NCI-H226 (cell line): Measurements from ENCODE around the gene RERE.
A peak's percentile ranks its signal among the peaks of the same experiment; 100 is the strongest.

ENCODE experiments used
- DNase-seq: peaks from one replicate; pipeline ENCODE4 v3.0.0-alpha.2; 2015

RERE gene

GRCh38 chr1:8497210-8497819, 320.1 kb downstream of the RERE start:
- DNase-seq: peak; percentile 63

- no peak for DNase-seq
Measured at GRCh38 chr1:8496473-8496872, 321.0 kb downstream of the RERE start.

GRCh38 chr1:8495928-8496401, 321.5 kb downstream of the RERE start:
- DNase-seq: peak; percentile 64

GRCh38 chr1:8494681-8495080, 322.8 kb downstream of the RERE start:
- no peak for DNase-seq

- no peak for DNase-seq
Measured at GRCh38 chr1:8493916-8494540, 323.4 kb downstream of the RERE start.

- DNase-seq: no peak
Measured at GRCh38 chr1:8487249-8487648, 330.2 kb downstream of the RERE start.

- no peak for DNase-seq
Measured at GRCh38 chr1:8486047-8486446, 331.4 kb downstream of the RERE start.

GRCh38 chr1:8483586-8483985, 333.9 kb downstream of the RERE start:
- DNase-seq: no peak

GRCh38 chr1:8482979-8483381, 334.5 kb downstream of the RERE start:
- DNase-seq: peak; percentile 15

GRCh38 chr1:8481650-8482380, 335.6 kb downstream of the RERE start:
- peak; percentile 42 for DNase-seq

- no peak for DNase-seq
Measured at GRCh38 chr1:8478566-8478965, 338.9 kb downstream of the RERE start.

GRCh38 chr1:8477983-8478362, 339.5 kb downstream of the RERE start:
- no peak for DNase-seq

GRCh38 chr1:8477166-8477982, 340.1 kb downstream of the RERE start:
- DNase-seq: no peak

- no peak for DNase-seq
Measured at GRCh38 chr1:8476006-8476405, 341.4 kb downstream of the RERE start.

GRCh38 chr1:8474369-8474768, 343.1 kb downstream of the RERE start:
- DNase-seq: no peak

GRCh38 chr1:8473891-8474300, 343.5 kb downstream of the RERE start:
- DNase-seq: no peak

GRCh38 chr1:8473121-8473875, 344.1 kb downstream of the RERE start:
- no peak for DNase-seq

- no peak for DNase-seq
Measured at GRCh38 chr1:8472668-8473067, 344.8 kb downstream of the RERE start.

GRCh38 chr1:8471451-8471850, 346.0 kb downstream of the RERE start:
- no peak for DNase-seq

- DNase-seq: no peak
Measured at GRCh38 chr1:8468751-8469150, 348.7 kb downstream of the RERE start.

GRCh38 chr1:8467308-8467707, 350.1 kb downstream of the RERE start:
- DNase-seq: no peak

- DNase-seq: no peak
Measured at GRCh38 chr1:8465692-8466091, 351.7 kb downstream of the RERE start.

GRCh38 chr1:8465013-8465412, 352.4 kb downstream of the RERE start:
- DNase-seq: no peak
